Fibroblast of villous mesenchyme (primary cell): Measurements from ENCODE around the gene TIMM10. TPM values are rescaled to one million over a fixed set of nuclear protein-coding genes. Genes with fewer than 3 reads are reported as not detected.

Experiments
- DNase-seq: peaks from one replicate; pipeline ENCODE4 v3.0.0-alpha.2; 2010; ENCODE audit warnings: low read depth
- H3K4me3 ChIP-seq: 2 replicates; pipeline ENCODE4 v1.5.1; 2011; ENCODE audit warnings: low read depth, mild to moderate bottlenecking, low read length
- total RNA-seq: library from RNA; depleted of rRNA; stranded (reverse); fragments of >200 nt; gene quantifications from 2 replicates; pipeline ENCODE4 v1.2.3, GENCODE V29; 2012
- TF ChIP-seq, protein P1 (sequence below): IDR thresholded peaks from 2 replicates; pipeline ENCODE4 v1.5.1; 2012; ENCODE audit warnings: low read depth, mild to moderate bottlenecking, low read length; ENCODE audit not compliant: insufficient read depth

TIMM10 gene
- total RNA-seq, 1 donor = 39.3 TPM

DNA sequence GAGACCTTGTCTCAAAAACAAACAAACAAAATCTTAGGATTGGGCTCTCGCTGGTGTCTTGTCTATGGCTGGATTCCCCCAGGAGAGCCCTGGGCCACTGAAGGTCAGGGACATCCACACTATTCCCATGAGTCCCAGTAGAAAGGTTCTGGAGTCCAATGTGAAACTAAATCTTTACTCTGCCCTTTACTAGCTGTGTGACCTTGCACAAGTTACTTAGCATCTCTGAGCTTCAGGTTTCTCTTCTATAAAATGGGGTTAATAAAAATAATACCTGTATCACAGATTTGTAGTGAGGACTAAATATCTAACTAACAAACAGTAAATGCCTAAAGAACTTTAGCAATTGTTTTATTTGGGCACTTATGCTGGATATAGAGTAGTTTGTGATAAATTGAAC, 24.0 kb downstream of the TIMM10 start:
- H3K4me3 ChIP-seq = no peak overlapping the region
- no peak for DNase-seq
- TF ChIP-seq, protein P1, sequence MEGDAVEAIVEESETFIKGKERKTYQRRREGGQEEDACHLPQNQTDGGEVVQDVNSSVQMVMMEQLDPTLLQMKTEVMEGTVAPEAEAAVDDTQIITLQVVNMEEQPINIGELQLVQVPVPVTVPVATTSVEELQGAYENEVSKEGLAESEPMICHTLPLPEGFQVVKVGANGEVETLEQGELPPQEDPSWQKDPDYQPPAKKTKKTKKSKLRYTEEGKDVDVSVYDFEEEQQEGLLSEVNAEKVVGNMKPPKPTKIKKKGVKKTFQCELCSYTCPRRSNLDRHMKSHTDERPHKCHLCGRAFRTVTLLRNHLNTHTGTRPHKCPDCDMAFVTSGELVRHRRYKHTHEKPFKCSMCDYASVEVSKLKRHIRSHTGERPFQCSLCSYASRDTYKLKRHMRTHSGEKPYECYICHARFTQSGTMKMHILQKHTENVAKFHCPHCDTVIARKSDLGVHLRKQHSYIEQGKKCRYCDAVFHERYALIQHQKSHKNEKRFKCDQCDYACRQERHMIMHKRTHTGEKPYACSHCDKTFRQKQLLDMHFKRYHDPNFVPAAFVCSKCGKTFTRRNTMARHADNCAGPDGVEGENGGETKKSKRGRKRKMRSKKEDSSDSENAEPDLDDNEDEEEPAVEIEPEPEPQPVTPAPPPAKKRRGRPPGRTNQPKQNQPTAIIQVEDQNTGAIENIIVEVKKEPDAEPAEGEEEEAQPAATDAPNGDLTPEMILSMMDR = no peak

GRCh38 chr11:57504511-57504910, 26.0 kb downstream of the TIMM10 start:
- TF ChIP-seq, protein P1 = no peak
- DNase-seq = no peak
- no peak overlapping the region for H3K4me3 ChIP-seq

DNA sequence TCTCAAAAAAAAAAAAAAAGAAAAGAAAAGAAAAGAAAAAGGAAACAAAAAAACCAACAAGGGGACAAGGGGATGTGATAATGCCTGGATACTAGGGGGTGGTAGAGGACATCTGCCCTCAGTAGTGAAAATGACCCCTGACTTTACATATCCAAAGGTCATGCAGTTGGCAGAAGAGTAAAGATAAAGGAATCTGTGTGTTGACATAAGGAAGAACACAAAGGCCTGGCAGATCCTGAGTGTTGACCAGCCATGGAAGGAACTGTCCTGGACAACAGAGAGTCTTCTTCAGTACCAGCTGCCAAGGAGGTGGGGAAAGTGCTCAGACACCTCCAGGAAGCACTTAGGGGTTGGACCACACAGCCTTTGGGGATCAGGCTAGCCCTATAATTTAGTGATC, 27.7 kb downstream of the TIMM10 start:
- H3K4me3 ChIP-seq = no peak overlapping the region
- no peak for DNase-seq
- TF ChIP-seq, protein P1 = no peak

DNA sequence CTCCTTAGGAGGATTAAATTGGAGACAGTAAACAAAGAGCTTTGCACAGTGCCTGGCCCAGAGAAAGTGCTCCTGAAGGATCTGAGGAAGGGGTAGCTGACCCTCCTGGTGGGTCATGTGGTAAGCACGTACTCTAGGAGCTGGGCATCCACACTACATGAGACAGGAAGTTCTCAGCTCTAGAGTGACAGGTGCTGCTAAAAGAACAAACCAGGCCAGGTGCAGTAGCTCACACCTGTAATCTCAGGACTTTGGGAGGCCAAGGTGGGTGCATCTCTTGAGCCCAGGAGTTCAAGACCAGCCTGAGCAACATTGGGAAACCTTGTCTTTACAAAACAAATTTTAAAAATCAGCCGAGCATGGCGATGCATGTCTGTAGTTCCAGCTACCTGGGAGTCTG, 28.2 kb downstream of the TIMM10 start:
- DNase-seq = no peak
- no peak overlapping the region for H3K4me3 ChIP-seq
- TF ChIP-seq, protein P1 = no peak

- DNase-seq = no peak
Observed at GRCh38 chr11:57501953-57502352, 28.6 kb downstream of the TIMM10 start.

GRCh38 chr11:57500926-57501325, 29.6 kb downstream of the TIMM10 start:
- H3K4me3 ChIP-seq = no peak overlapping the region
- TF ChIP-seq, protein P1 = no peak
- no peak for DNase-seq

More at GRCh38 chr11:57501953-57502352, 28.6 kb downstream of the TIMM10 start:
- no peak overlapping the region for H3K4me3 ChIP-seq
- TF ChIP-seq, protein P1 = no peak

GRCh38 chr11:57500515-57500914, 30.0 kb downstream of the TIMM10 start:
- H3K4me3 ChIP-seq = no peak overlapping the region
- no peak for DNase-seq
- TF ChIP-seq, protein P1 = no peak
